Activated B cell treated with CpG ODN at 0.5 μM for 24 hours (primary cell): ENCODE data around the gene HSF2BP. TPM values are rescaled to one million over a fixed set of nuclear protein-coding genes. Genes with fewer than 3 reads are reported as not detected.

ENCODE experiments used
- ATAC-seq: fragments of 200-7000 bp; cut with Tn5 transposase; one replicate; pipeline ENCODE4 v1.10.0; 2021; ENCODE audit warnings: low read depth, mild to moderate bottlenecking, moderate library complexity
- CTCF ChIA-PET: fragments of 350-600 bp; sonication (Branson Sonifier 250); formaldehyde crosslinking; loops from one replicate; lab custom pipeline; 2021; ENCODE audit warnings: antibody characterized with exemption; lab: Charles Lee
- POLR2A ChIA-PET: fragments of 350-600 bp; sonication (Branson Sonifier 250); formaldehyde crosslinking; loops from one replicate; lab custom pipeline; 2021; ENCODE audit warnings: antibody characterized with exemption; lab: Charles Lee
- DNase-seq: peaks from one replicate; pipeline ENCODE4 v3.0.0; 2022
- H3K27ac Mint-ChIP-seq: one replicate; pipeline ENCODE4 v1.8.0; 2020; ENCODE audit warnings: mixed read lengths
- H3K27me3 Mint-ChIP-seq: one replicate; pipeline ENCODE4 v1.8.0; 2021; ENCODE audit warnings: mixed read lengths
- H3K36me3 Mint-ChIP-seq: one replicate; pipeline ENCODE4 v1.8.0; 2021; ENCODE audit warnings: low read depth, mixed read lengths
- H3K4me1 Mint-ChIP-seq: one replicate; pipeline ENCODE4 v1.8.0; 2021; ENCODE audit warnings: mixed read lengths
- H3K4me3 Mint-ChIP-seq: one replicate; pipeline ENCODE4 v1.8.0; 2020; ENCODE audit warnings: mild to moderate bottlenecking, mixed read lengths
- H3K9me3 Mint-ChIP-seq: one replicate; pipeline ENCODE4 v1.8.0; 2020; ENCODE audit warnings: mixed read lengths
- CTCF ChIP-seq: fragments of 200-600 bp; IDR thresholded peaks from one replicate; pipeline ENCODE4 v1.8.0; 2022; ENCODE audit warnings: antibody characterized with exemption, mild to moderate bottlenecking
- intact Hi-C: fragments of 100-400 bp; cut with micrococcal nuclease; formaldehyde crosslinking; loops from one replicate; pipeline ENCODE4 v1.15.1; 2024
- total RNA-seq: library from RNA; stranded (reverse); gene quantifications from 2 replicates; pipeline ENCODE4 v1.2.3, GENCODE V29; 2022

Gene HSF2BP
- total RNA-seq, 1 donor from 2014 or later = 0.58 TPM

GRCh38 chr21:43608225-43608624 is 51.1 kb downstream of the HSF2BP start:
- ChIA-PET CTCF (no interaction called here), POLR2A (no interaction called here)
- H3K4me3 Mint-ChIP-seq = no peak overlapping the region
- DNase-seq (no peak), ATAC-seq (no peak)
- no peaks in the 10 kb centered on the region for H3K27me3 Mint-ChIP-seq
- no peaks in the 10 kb centered on the region for H3K9me3 Mint-ChIP-seq
- no peak for TF ChIP-seq CTCF
- no peaks in the 10 kb centered on the region for H3K36me3 Mint-ChIP-seq
- peaks cover 7% of the 10 kb centered on the region for H3K4me1 Mint-ChIP-seq
- no peak overlapping the region for H3K27ac Mint-ChIP-seq
- intact Hi-C loops = no loop called here

- H3K27ac Mint-ChIP-seq = no peak overlapping the region
- intact Hi-C loops = no loop called here
- ChIA-PET POLR2A (no interaction called here), CTCF (no interaction called here)
- H3K4me1 Mint-ChIP-seq = peaks cover 5% of the 10 kb centered on the region
- no peaks in the 10 kb centered on the region for H3K27me3 Mint-ChIP-seq
- no peak overlapping the region for H3K4me3 Mint-ChIP-seq
- TF ChIP-seq CTCF = no peak
- no peaks in the 10 kb centered on the region for H3K36me3 Mint-ChIP-seq
- H3K9me3 Mint-ChIP-seq = no peaks in the 10 kb centered on the region
- no peak for ATAC-seq
- DNase-seq = no peak
Observed at GRCh38 chr21:43605320-43606215, 53.7 kb downstream of the HSF2BP start.

- ChIA-PET POLR2A (no interaction called here), CTCF (no interaction called here)
- H3K9me3 Mint-ChIP-seq = no peaks in the 10 kb centered on the region
- ATAC-seq = no peak
- H3K4me1 Mint-ChIP-seq = peaks cover 12% of the 10 kb centered on the region
- no peaks in the 10 kb centered on the region for H3K27me3 Mint-ChIP-seq
- no peak overlapping the region for H3K4me3 Mint-ChIP-seq
- no peak for DNase-seq
- H3K36me3 Mint-ChIP-seq = no peaks in the 10 kb centered on the region
- TF ChIP-seq CTCF = no peak
- intact Hi-C loops = no loop called here
- no peak overlapping the region for H3K27ac Mint-ChIP-seq
Observed at GRCh38 chr21:43604505-43605204, 54.6 kb downstream of the HSF2BP start.

- intact Hi-C loops = no loop called here
- TF ChIP-seq CTCF = no peak
- ATAC-seq = no peak
- H3K36me3 Mint-ChIP-seq = no peaks in the 10 kb centered on the region
- no peaks in the 10 kb centered on the region for H3K27me3 Mint-ChIP-seq
- no peaks in the 10 kb centered on the region for H3K9me3 Mint-ChIP-seq
- no peak overlapping the region for H3K27ac Mint-ChIP-seq
- POLR2A ChIA-PET = no interaction called here
- CTCF ChIA-PET = no interaction called here
- peaks cover 19% of the 10 kb centered on the region for H3K4me1 Mint-ChIP-seq
- DNase-seq = no peak
- H3K4me3 Mint-ChIP-seq = no peak overlapping the region
Observed at GRCh38 chr21:43603641-43604504, 55.4 kb downstream of the HSF2BP start.
